Head of caudate nucleus (tissue), 42 donors: ENCODE measurements around the gene ZNF136.

Experiments
- DNase-seq, 42 donors: peaks; one replicate each; pipeline versions ENCODE4 v3.0.0 to v3.0.0-alpha.2; 2020 to 2021; ENCODE audit warnings: mixed read lengths in 7 of 42
- intact Hi-C: fragments of 100-400 bp; cut with DNase I; formaldehyde crosslinking; loops from one replicate; pipeline ENCODE4 v1.15.0; 2022

ZNF136 gene

DNA sequence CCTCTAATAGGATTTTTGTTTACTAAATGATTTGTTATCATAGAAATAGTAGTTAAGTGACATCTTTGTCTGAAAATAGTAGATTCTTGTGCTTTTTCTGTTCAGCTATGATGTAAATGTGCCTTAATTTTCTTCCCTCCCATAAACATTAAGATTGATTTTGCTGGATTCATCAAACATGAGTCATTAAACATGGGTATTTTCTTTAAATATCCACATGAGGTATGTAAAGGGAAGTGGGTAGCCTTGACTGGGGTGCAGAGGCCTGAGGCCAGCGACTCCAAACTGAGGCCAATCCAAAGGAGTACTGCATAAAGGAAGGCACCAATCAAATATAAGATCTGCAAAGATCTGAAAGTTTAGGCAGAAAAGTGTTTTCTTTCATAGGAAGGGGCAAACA, 3.7 kb downstream of the ZNF136 start:
- intact Hi-C loops: no loop called here
- DNase-seq: no peak

DNA sequence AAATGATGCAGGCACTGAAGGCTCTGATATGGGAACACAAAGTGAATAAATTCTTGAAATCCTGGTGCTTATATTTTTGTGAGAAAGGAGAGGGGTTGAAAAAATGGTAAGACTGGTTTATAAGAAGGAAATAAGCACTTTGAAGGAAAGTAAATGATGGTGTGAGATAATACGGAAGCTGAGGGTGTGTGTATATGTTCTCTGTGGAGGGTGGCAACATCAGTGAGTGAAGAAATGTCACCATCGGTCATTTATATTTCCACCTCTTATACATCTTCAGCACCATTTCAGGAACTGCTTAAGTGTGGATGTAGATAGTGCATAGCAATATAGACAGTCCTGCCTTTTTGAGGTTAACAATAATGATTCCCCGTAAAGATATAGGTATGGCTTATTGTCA, 17.5 kb downstream of the ZNF136 start:
- intact Hi-C loops: no loop called here
- no peak for DNase-seq

DNA sequence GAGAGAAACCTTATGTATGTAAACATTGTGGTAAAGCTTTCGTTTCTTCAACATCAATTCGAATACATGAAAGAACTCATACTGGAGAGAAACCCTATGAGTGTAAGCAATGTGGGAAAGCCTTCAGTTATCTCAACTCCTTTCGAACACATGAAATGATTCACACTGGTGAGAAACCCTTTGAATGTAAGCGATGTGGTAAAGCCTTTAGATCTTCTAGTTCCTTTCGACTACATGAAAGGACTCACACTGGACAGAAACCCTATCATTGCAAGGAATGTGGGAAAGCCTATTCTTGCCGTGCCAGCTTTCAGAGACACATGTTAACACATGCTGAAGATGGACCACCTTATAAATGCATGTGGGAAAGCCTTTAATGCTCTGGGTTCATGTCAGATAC, 24.7 kb downstream of the ZNF136 start:
- no peak for DNase-seq
- intact Hi-C loops: no loop called here

DNA sequence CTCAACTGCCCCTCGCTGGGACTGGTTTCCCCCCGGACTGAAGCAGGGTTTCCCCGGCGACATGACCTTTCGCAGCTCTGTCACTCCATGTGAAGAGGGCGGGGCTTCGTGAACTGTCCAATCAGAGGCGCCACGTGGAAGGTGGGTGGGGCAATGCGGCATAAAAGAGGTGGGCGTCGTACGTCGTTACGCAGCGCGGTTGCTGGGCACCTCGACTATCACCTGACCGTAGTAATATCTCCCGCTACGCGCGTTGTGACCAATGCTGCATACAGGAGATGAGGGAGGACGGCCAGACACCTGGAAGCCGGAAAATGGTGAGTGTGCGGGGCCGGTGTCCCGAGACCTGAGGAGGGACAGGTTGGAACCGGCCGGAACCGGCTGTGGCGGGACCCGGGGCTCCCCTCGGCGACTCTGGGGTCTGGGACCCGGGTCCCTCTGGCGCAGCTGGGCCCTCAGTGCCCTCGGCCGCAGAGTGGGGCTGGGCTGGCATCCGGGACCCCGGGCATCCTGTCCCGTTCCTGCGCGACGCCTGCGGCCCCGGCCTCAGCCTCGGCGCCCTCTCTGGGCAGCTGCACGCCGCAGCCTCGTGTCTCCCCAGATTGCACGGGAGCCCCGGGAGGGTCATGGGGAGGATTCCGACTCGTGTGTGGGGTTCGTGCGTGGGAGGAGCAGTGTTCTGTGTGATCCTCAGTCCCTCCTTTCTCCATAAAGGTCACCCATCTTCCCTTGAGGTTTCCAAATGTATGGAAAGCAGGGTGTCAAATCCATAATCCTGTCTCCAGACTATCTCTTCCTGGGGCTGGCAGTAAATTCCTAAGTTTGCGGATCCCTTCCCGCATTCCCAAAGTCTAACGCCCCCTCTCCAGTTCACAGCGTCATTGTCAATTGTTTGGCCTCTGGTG, 32.2 kb downstream of the ZNF136 start:
- intact Hi-C loops: no loop called here
- peak; percentile 88 to 97 (median 94) for DNase-seq

DNA sequence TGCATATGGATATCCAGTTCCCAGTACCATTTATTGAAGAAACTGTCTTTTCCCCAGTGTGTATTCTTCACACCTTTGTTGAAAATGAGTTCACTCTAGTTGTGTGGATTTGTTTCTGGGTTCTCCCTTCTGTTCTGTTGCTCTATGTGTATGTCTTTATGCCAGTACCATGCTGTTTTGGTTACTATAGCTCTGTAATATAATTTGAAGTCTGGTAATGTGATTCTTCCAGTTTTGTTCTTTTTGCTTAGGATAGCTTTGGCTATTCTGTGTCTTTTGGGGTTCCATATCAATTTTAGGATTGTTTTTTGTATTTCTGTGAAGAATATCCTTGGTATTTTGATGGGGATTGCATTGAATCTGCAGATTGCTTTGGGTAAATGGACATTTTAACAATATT, 35.2 kb downstream of the ZNF136 start:
- DNase-seq: no peak
- intact Hi-C loops: no loop called here

DNA sequence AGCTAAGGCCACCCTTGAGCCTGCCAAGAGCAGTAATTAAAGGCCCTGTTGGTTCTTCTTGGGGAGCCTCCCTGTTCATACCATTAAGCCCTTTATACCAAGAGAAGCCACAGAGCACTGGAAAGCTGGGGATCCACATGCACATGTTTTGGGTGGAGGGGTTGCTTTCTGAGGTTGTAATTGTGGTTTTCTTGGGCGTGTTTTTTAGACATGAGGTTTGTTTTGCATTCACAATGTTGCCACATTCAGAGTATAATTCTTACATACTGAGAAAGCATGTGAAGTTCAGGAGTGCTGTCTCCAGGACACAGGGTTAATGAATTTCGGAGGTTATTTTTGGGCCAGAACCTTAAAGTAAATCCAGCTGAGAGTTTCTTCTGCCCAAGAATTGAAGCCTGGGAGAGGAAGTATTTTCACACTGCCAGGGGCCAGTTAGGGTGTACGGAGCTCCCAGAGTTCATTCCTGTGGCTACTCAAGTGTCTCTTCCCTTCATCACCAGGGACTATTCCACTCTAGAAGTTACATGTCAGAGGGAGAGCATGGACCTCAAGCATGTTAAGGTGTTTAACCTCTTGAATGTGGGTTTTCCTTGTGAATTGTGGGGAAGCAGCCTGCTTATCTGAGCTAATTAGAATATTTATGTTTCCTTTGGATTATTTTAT, 37.0 kb downstream of the ZNF136 start:
- no peak for DNase-seq
- intact Hi-C loops: no loop called here

DNA sequence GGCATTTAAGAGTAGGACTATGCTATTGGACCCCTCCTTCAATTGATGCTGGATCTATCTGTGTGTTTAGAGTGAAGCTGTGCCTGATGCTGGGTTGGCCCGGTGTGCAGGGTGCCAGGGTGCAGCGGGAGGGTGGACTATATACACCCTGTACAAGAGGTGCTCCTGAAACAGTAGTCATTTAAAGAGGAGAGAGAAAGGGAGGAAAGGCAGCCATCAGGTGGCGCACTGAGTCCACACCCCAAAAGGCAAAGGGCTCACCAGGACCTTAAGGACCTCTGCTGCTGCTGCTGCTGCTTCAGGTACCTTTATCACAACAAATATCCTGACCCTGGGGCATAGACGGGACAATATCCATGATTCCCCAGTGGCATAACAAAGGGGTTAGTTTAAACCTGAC, 39.4 kb downstream of the ZNF136 start:
- DNase-seq: no peak
- intact Hi-C loops: no loop called here

DNA sequence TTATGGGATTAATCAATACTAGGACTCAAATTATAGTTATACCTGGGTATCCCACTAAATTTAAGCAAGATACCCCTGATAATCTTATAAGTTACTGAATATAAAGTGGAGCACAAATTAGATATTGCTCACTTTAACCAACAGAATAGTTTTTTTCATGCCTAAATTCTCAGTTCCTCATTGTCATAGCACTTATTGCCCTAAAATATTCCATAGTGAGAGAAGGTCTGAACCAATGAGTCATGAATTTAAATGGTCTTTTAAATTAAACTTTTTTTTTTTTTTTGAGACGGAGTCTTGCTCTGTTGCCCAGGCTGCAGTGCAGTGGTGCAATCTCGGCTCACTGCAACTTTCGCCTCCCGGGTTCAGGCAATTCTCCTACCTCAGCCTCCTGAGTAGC, 42.4 kb downstream of the ZNF136 start:
- no peak for DNase-seq
- intact Hi-C loops: no loop called here

DNA sequence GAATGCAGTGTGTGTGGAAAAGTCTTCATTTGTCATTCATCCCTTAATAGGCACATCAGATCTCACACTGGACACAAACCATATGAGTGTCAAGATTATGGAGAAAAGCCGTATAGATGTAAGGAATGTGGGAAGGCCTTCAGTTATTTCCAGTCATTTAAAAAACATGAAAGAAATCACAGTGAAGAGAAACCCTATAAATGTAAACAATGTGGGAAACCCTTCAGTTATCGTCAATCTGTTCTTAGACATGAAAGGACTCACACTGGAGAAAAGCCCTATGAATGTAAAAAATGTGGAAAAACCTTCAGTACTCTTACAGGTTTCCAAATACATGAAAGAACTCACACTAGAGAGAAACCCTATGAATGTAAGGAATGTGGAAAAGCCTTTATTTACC, 45.3 kb downstream of the ZNF136 start:
- DNase-seq: no peak
- intact Hi-C loops: no loop called here

DNA sequence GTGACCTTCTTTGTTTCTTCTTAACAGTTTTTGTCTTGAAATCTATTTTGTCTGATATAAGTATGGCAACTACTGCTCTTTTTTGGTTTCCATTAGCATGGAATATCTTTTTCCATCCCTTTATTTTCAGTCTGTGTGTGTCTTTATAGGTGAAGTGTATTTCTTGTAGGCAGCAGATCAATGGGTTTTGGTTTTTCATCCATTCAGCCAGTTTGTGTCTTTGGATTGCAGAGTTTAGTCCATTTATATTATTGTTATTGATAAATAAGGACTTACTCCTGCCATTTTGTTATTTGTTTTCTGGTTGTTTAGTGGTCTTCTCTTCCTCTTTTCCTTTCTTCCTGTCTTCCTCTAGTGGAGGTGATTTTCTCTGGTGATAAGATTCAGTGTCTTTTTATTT, 54.4 kb downstream of the ZNF136 start:
- no peak for DNase-seq
- intact Hi-C loops: no loop called here

DNA sequence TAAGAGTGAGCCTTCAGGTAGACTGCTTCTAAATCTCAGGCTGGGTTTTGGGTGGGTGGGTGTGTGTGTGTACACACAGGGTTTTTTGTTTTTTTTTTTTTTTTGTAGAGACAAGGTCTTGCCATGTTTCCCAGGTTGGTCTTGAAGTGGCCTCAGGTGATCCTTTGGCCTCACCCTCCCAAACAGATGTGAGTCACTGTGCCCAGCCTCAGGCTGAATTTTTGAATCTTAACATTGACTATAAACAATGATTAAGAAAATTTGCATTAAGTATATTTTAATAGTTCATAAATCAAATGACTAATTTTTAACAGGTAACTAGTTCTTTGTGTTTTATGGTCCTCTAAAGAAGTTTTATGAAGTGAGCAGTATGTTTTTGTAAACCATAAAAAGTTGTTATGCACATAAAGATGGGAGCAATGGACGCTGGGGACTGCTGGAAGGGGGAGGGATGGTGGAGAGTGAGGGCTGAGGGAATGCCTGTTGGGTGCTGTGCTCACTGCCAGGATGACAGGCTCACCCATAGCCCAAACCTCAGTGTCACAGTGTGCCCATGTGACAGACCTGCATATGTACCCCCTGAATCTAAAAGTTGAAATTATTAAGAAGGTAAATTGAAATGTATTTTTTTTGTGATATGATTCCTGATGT, 60.2 kb downstream of the ZNF136 start:
- intact Hi-C loops: no loop called here
- no peak for DNase-seq

DNA sequence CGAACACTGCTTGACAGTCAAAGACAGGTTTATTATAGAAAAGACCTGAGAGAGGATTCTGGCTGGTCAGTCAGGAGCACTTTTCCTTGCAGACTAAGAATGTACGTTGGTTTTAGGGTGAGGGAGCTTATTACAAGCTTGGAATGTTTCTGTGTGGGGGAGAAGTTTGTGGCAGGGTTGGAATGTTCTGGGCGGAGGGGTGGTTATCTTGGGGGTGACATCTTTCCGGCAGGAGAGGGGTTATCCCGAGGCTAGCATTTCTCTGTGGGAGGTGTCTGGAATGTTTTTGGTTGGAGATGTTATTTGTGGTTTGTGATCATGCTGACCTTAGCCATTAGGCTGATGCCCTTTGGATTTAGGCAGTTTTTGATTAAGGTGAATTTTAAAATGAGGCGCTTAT, 61.8 kb downstream of the ZNF136 start:
- DNase-seq: no peak
- intact Hi-C loops: no loop called here

DNA sequence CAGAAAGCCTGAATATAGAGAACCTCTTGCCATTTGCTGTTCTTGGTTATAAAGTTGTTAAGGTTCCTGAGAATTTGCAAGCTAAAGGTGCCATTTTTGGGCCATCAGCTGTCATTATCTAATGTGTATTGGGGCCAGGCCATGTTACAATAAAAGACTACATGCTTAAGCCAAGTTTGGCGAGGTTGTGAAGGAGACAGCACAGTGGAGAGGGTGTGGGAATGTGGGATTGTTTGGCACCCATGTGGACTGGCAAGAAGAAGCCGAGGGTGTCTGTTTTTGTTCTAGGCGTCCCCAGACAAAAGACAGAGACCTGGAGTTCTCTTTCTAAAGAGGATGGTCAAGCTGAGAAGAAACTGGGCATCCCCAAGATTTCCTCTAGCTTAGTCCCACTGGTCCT, 67.1 kb downstream of the ZNF136 start:
- DNase-seq: no peak
- intact Hi-C loops: no loop called here

DNA sequence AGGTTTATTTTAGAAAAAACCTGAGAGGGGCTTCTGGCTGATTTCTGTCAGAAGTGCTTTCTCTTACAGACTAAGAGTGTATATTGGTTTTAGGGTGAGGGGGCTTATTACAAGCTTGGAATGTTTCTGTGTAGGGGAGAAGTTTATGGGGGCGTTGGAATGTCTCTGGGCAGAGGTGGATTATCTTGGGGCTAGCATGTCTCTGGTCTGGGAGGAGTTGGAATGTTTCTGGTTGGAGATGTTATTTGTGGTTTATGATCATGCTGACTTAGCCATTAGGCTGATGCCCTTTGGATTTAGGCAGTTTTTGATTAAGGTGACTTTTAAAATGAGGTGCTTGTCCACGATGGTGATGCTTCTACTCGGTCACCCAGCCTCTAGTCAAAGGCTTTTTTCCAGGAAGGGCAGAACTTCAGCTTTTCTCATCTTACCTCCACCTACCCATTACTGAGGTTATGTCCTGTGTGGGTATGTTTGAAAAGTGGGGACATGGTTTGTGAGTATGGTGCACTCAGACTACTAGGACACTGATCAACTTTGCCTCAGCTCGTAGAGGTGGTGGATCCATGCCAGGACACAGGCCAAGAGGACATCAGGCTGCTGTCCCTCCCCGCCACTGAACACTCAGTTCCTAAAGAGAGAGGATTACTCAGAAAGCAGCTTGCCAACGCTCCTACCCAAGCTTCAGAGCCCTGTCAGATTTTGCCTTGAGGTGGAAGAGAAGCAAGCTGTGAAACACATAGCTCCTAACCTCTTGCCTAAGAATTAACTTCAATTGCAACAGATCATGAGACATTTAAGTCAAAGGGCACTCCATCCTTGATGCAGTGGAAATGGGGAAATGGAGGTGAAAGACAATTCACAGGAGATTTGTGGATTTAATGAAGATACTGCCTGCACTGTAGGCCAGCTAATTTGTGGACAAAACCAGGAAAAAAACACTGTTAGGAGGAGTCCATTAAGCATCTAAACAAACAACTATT, 68.1 kb downstream of the ZNF136 start:
- intact Hi-C loops: no loop called here
- DNase-seq: no peak

DNA sequence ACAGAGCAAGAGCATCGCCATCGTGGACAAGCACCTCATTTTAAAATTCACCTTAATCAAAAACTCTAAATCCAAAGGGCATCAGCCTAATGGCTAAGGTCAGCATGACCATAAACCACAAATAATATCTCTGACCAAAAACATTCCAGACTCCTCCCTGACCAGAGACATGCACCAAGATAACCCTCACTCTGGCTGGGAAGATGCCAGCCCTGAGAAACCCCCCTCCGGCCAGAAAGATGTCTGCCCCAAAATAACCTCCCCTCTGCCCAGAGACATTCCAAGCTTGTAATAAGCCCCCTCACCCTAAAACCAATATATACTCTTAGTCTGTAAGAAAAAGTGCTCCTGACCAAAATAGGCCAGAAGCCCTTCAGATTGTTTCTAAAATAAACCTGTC, 70.1 kb downstream of the ZNF136 start:
- intact Hi-C loops: no loop called here
- no peak for DNase-seq

DNA sequence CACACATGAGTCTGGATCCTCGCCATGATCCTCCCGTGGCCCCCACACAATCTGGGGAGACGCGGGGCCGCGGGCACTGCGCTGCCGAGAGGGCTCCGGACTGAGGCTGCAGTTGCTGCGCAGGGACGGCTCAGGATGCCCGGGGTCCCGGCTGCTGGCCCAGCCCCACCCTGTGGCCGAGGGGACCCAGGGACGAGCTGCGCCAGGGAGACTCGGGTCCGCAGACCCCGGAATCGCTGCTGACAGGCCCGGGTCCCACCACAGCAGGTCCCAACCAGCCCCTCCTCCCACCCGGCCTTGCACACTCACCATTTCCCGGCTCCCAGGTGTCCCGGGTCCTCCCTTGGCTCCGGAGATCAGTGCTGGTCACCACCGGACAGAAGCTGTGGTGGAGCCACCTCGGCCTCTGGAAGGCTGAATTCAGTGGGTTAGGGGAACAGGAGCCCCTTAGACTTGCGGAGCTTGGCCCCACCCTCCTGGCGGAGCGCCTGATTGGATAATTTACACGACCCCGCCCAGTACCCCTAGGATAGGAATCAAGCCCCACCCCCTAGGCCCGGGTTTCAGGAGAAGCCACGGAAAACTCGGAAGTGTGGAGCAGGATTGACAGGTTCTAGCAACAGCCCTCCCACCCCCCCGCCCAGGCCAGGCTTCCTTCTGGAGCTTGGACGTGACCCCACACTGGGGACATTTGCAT, 74.4 kb downstream of the ZNF136 start:
- intact Hi-C loops: no loop called here
- DNase-seq: no peak
